CD4-positive, alpha-beta T cell (primary cell): ENCODE measurements around the gene SMIM14. TPM values are rescaled to one million over a fixed set of nuclear protein-coding genes. Genes with fewer than 3 reads are reported as not detected.
"Not testable (repeated sequence)": the region's sequence is repeated elsewhere in the genome, so short reads cannot be mapped to it uniquely, and the experiment has no call there.

Source experiments
- ATAC-seq: fragments of 200-7000 bp; cut with Tn5 transposase; one replicate; pipeline ENCODE4 v1.10.0; 2022; ENCODE audit warnings: mild to moderate bottlenecking; ENCODE audit not compliant: poor library complexity
- CTCF ChIA-PET: fragments of 350-600 bp; sonication (Branson Sonifier 250); formaldehyde crosslinking; loops from one replicate; lab custom pipeline; 2021; ENCODE audit warnings: antibody characterized with exemption, inconsistent platforms; lab: Charles Lee
- POLR2A ChIA-PET: fragments of 350-600 bp; sonication (Branson Sonifier 250); formaldehyde crosslinking; loops from one replicate; lab custom pipeline; 2021; ENCODE audit warnings: antibody characterized with exemption, inconsistent platforms; lab: Charles Lee
- DNase-seq, 14 experiments: peaks; one replicate each; pipeline ENCODE4 v3.0.0-alpha.2; 2013 to 2020; ENCODE audit warnings: mixed read lengths in 2 of 14
- H3K27ac ChIP-seq, 2 donors: one replicate each; pipeline versions ENCODE4 v1.5.1 to v1.7.0; 2013; ENCODE audit warnings: low read length in 2 of 2, low read depth in 1 of 2, mild to moderate bottlenecking in 1 of 2
- H3K27me3 ChIP-seq, 2 experiments: 1 replicate in 1 of 2; 2 replicates in 1 of 2; pipeline versions ENCODE4 v1.6.1 to v1.7.0; 2013; ENCODE audit warnings: low read length in 2 of 2, control low read depth in 1 of 2, mild to moderate bottlenecking in 1 of 2, moderate library complexity in 1 of 2; ENCODE audit not compliant: insufficient read depth in 2 of 2, control insufficient read depth in 1 of 2
- H3K36me3 ChIP-seq: one replicate; pipeline ENCODE4 v1.6.1; 2013; ENCODE audit warnings: low read length, control low read depth; ENCODE audit not compliant: insufficient read depth
- H3K4me1 ChIP-seq: one replicate; pipeline ENCODE4 v1.6.1; 2013; ENCODE audit warnings: low read length, control low read depth; ENCODE audit not compliant: insufficient read depth
- H3K4me3 ChIP-seq: one replicate; pipeline ENCODE4 v1.5.1; 2013; ENCODE audit warnings: mild to moderate bottlenecking, low read length, moderate library complexity
- H3K9me3 ChIP-seq, 2 experiments: 1 replicate in 1 of 2; 2 replicates in 1 of 2; pipeline versions ENCODE4 v1.6.1 to v1.7.0; 2013; ENCODE audit warnings: low read length in 2 of 2, mild to moderate bottlenecking in 2 of 2, control low read depth in 1 of 2, moderate library complexity in 1 of 2; ENCODE audit not compliant: control insufficient read depth in 1 of 2, insufficient read depth in 1 of 2
- H3K27ac Mint-ChIP-seq: one replicate; pipeline ENCODE4 v1.8.0; 2020; ENCODE audit warnings: mixed read lengths
- H3K27me3 Mint-ChIP-seq: one replicate; pipeline ENCODE4 v1.8.0; 2021; ENCODE audit warnings: mixed read lengths
- H3K36me3 Mint-ChIP-seq: one replicate; pipeline ENCODE4 v1.8.0; 2021; ENCODE audit warnings: low read depth, mixed read lengths
- H3K4me1 Mint-ChIP-seq: one replicate; pipeline ENCODE4 v1.8.0; 2021; ENCODE audit warnings: low read depth, mixed read lengths
- H3K4me3 Mint-ChIP-seq: one replicate; pipeline ENCODE4 v1.8.0; 2020; ENCODE audit warnings: mild to moderate bottlenecking, mixed read lengths
- H3K9me3 Mint-ChIP-seq: one replicate; pipeline ENCODE4 v1.8.0; 2020; ENCODE audit warnings: mixed read lengths
- CTCF ChIP-seq: fragments of 200-600 bp; IDR thresholded peaks from one replicate; pipeline ENCODE4 v1.8.0; 2022; ENCODE audit warnings: antibody characterized with exemption, mild to moderate bottlenecking
- intact Hi-C, 2 experiments: fragments of 100-400 bp; cut with DNase I in 1 of 2; cut with micrococcal nuclease in 1 of 2; formaldehyde crosslinking; loops; one replicate each; pipeline versions ENCODE4 v1.15.1 to v1.9.0; 2023 to 2025; cut with DNase I, micrococcal nuclease
- total RNA-seq, 174 experiments: library from RNA in 2 of 174; stranded (reverse) in 2 of 174; gene quantifications; one replicate each; pipeline ENCODE4 v1.2.3 and lab custom pipeline; 2021 to 2026

SMIM14 gene
- total RNA-seq, 2 experiments from 2014 or later = 2.0 to 3.1 TPM

- intact Hi-C loops = no loop called here
- H3K27me3 ChIP-seq = no peaks in the 10 kb centered on the region
- H3K4me1 ChIP-seq = no peaks in the 10 kb centered on the region
- Mint-ChIP-seq H3K27ac (no peak overlapping the region), H3K4me1 (no peaks in the 10 kb centered on the region), H3K36me3 (no peaks in the 10 kb centered on the region), H3K9me3 (no peaks in the 10 kb centered on the region), H3K27me3 (no peaks in the 10 kb centered on the region), H3K4me3 (no peak overlapping the region)
- no peak for TF ChIP-seq CTCF
- H3K36me3 ChIP-seq = no peaks in the 10 kb centered on the region
- H3K27ac ChIP-seq = no peak overlapping the region
- ChIA-PET POLR2A (no interaction called here), CTCF (no interaction called here)
- ATAC-seq = no peak
- H3K4me3 ChIP-seq = no peak overlapping the region
- peaks cover 0 to 3% of the 10 kb centered on the region in 2 experiments for H3K9me3 ChIP-seq
- DNase-seq = no peak
Observed at GRCh38 chr4:39544580-39545315, 93.9 kb downstream of the SMIM14 start.

- H3K4me1 Mint-ChIP-seq, H3K27me3 Mint-ChIP-seq, H3K27ac Mint-ChIP-seq, DNase-seq, H3K4me3 ChIP-seq, H3K36me3 ChIP-seq, H3K27me3 ChIP-seq, H3K9me3 Mint-ChIP-seq, H3K4me1 ChIP-seq, H3K36me3 Mint-ChIP-seq, ATAC-seq, H3K27ac ChIP-seq, H3K9me3 ChIP-seq, POLR2A ChIA-PET, H3K4me3 Mint-ChIP-seq, CTCF ChIA-PET, intact Hi-C loops: not testable (repeated sequence)
Observed at GRCh38 chr4:39544080-39544479, 94.6 kb downstream of the SMIM14 start.

GRCh38 chr4:39543034-39543433, 95.6 kb downstream of the SMIM14 start:
- CTCF ChIA-PET = no interaction called here
- no peaks in the 10 kb centered on the region for H3K9me3 Mint-ChIP-seq
- intact Hi-C loops = no loop called here
- Histone ChIP-seq H3K27me3 (no peaks in the 10 kb centered on the region), H3K4me1 (no peaks in the 10 kb centered on the region), H3K36me3 (no peaks in the 10 kb centered on the region), H3K27ac (no peak overlapping the region), H3K4me3 (no peak overlapping the region), H3K9me3 (peaks cover 0 to 3% of the 10 kb centered on the region in 2 experiments)
- no peak for TF ChIP-seq CTCF
- H3K4me3 Mint-ChIP-seq = no peak overlapping the region
- POLR2A ChIA-PET = no interaction called here
- DNase-seq (no peak), ATAC-seq (no peak)
- H3K36me3 Mint-ChIP-seq = no peaks in the 10 kb centered on the region
- no peaks in the 10 kb centered on the region for H3K4me1 Mint-ChIP-seq
- H3K27ac Mint-ChIP-seq = no peak overlapping the region
- H3K27me3 Mint-ChIP-seq = no peaks in the 10 kb centered on the region

GRCh38 chr4:39542611-39543012, 96.1 kb downstream of the SMIM14 start:
- Mint-ChIP-seq H3K4me3 (no peak overlapping the region), H3K27ac (no peak overlapping the region)

More at GRCh38 chr4:39542611-39543012, 96.1 kb downstream of the SMIM14 start:
- ChIA-PET CTCF (no interaction called here), POLR2A (no interaction called here)
- ATAC-seq (no peak), DNase-seq (no peak)
- no peak for TF ChIP-seq CTCF
- no peaks in the 10 kb centered on the region for H3K36me3 Mint-ChIP-seq
- Histone ChIP-seq H3K36me3 (no peaks in the 10 kb centered on the region), H3K27me3 (no peaks in the 10 kb centered on the region), H3K4me3 (no peak overlapping the region), H3K4me1 (no peaks in the 10 kb centered on the region), H3K9me3 (peaks cover 0 to 3% of the 10 kb centered on the region in 2 experiments), H3K27ac (no peak overlapping the region)
- H3K9me3 Mint-ChIP-seq = no peaks in the 10 kb centered on the region
- no peaks in the 10 kb centered on the region for H3K27me3 Mint-ChIP-seq
- H3K4me1 Mint-ChIP-seq = no peaks in the 10 kb centered on the region
- intact Hi-C loops = no loop called here
